ENCODE measurements around the gene TTC39B. TPM values are rescaled to one million over a fixed set of nuclear protein-coding genes. Genes with fewer than 3 reads are reported as not detected.

TTC39B gene
- total RNA-seq, 2 experiments from 2014 or later: 0.06 TPM; not detected in 1

GRCh38 chr9:15137658-15138356 lies 169.2 kb downstream of the TTC39B start:
- Histone ChIP-seq H3K27ac (ENCODE audit: low read depth, low read length, poor library complexity, severe bottlenecking) (no peak overlapping the region), H3K4me2 (ENCODE audit: low read length) (no peak overlapping the region), H3K36me3 (ENCODE audit: insufficient read depth, low read length) (no peaks in the 10 kb centered on the region), H4K20me1 (ENCODE audit: insufficient read depth, low read length) (no peaks in the 10 kb centered on the region), H3K9me2 (ENCODE audit: insufficient read depth, low read length) (no peaks in the 10 kb centered on the region), H3K79me2 (ENCODE audit: insufficient read depth, low read depth, low read length) (no peaks in the 10 kb centered on the region), H3K4me1 (ENCODE audit: insufficient read depth, low read length, poor library complexity, severe bottlenecking) (no peaks in the 10 kb centered on the region), H3K9me3 (ENCODE audit: low read length) (no peaks in the 10 kb centered on the region), H3K4me3 (ENCODE audit: low read depth, low read length, poor library complexity, severe bottlenecking) (no peak overlapping the region), H2AFZ (ENCODE audit: low read length) (no peak overlapping the region)
- intact Hi-C loops (cut with micrococcal nuclease; ENCODE audit: unreplicated experiment): no loop called here
- ChIA-PET CTCF (ENCODE audit: unreplicated experiment) (no interaction called here), POLR2A (no interaction called here)
- no peak for DNase-seq (ENCODE audit: low spot score)
- no TSS peak for BruUV-seq (replicated peaks)
- TF ChIP-seq EZH2phosphoT487 (IDR thresholded peaks at IDR 0.05; ENCODE audit: borderline replicate concordance, low read depth, low read length) (no peak), CTCF (conservative IDR thresholded peaks at IDR 0.05; ENCODE audit: low read length) (no peak)

GRCh38 chr9:15137089-15137488 lies 169.9 kb downstream of the TTC39B start:
- H3K36me3 ChIP-seq (ENCODE audit: insufficient read depth, low read length): no peaks in the 10 kb centered on the region
- intact Hi-C loops (cut with micrococcal nuclease; ENCODE audit: unreplicated experiment): no loop called here
- H3K4me1 ChIP-seq (ENCODE audit: insufficient read depth, low read length, poor library complexity, severe bottlenecking): no peaks in the 10 kb centered on the region
- ChIA-PET CTCF (ENCODE audit: unreplicated experiment) (no interaction called here), POLR2A (no interaction called here)
- peak overlapping the region; percentile 54; the same call in 1 of the 2 replicates for H2AFZ ChIP-seq (ENCODE audit: low read length)
- no peaks in the 10 kb centered on the region for H3K9me2 ChIP-seq (ENCODE audit: insufficient read depth, low read length)
- H4K20me1 ChIP-seq (ENCODE audit: insufficient read depth, low read length): no peaks in the 10 kb centered on the region
- no peaks in the 10 kb centered on the region for H3K9me3 ChIP-seq (ENCODE audit: low read length)
- TF ChIP-seq CTCF (conservative IDR thresholded peaks at IDR 0.05; ENCODE audit: low read length) (no peak), EZH2phosphoT487 (IDR thresholded peaks at IDR 0.05; ENCODE audit: borderline replicate concordance, low read depth, low read length) (no peak)
- no peak overlapping the region for H3K4me2 ChIP-seq (ENCODE audit: low read length)
- no peaks in the 10 kb centered on the region for H3K79me2 ChIP-seq (ENCODE audit: insufficient read depth, low read depth, low read length)
- no peak for DNase-seq (ENCODE audit: low spot score)
- H3K4me3 ChIP-seq (ENCODE audit: low read depth, low read length, poor library complexity, severe bottlenecking): no peak overlapping the region
- no TSS peak for BruUV-seq (replicated peaks)
- no peak overlapping the region for H3K27ac ChIP-seq (ENCODE audit: low read depth, low read length, poor library complexity, severe bottlenecking)

GRCh38 chr9:15136646-15137045 lies 170.4 kb downstream of the TTC39B start:
- H3K36me3 ChIP-seq (ENCODE audit: insufficient read depth, low read length): no peaks in the 10 kb centered on the region
- H4K20me1 ChIP-seq (ENCODE audit: insufficient read depth, low read length): no peaks in the 10 kb centered on the region
- no TSS peak for BruUV-seq (replicated peaks)
- no peaks in the 10 kb centered on the region for H3K79me2 ChIP-seq (ENCODE audit: insufficient read depth, low read depth, low read length)
- H3K4me3 ChIP-seq (ENCODE audit: low read depth, low read length, poor library complexity, severe bottlenecking): no peak overlapping the region
- H3K9me3 ChIP-seq (ENCODE audit: low read length): no peaks in the 10 kb centered on the region
- H3K4me1 ChIP-seq (ENCODE audit: insufficient read depth, low read length, poor library complexity, severe bottlenecking): no peaks in the 10 kb centered on the region
- ChIA-PET CTCF (ENCODE audit: unreplicated experiment) (no interaction called here), POLR2A (no interaction called here)
- no peak overlapping the region for H3K27ac ChIP-seq (ENCODE audit: low read depth, low read length, poor library complexity, severe bottlenecking)
- no peak for DNase-seq (ENCODE audit: low spot score)
- no peaks in the 10 kb centered on the region for H3K9me2 ChIP-seq (ENCODE audit: insufficient read depth, low read length)
- TF ChIP-seq EZH2phosphoT487 (IDR thresholded peaks at IDR 0.05; ENCODE audit: borderline replicate concordance, low read depth, low read length) (no peak), CTCF (conservative IDR thresholded peaks at IDR 0.05; ENCODE audit: low read length) (no peak)
- H3K4me2 ChIP-seq (ENCODE audit: low read length): no peak overlapping the region
- peak overlapping the region; percentile 54; the same call in 1 of the 2 replicates for H2AFZ ChIP-seq (ENCODE audit: low read length)
- intact Hi-C loops (cut with micrococcal nuclease; ENCODE audit: unreplicated experiment): no loop called here

Data from OCI-LY7 (cell line).